ENCODE data around the gene DDX59.

Gene DDX59

GRCh38 chr1:200669314-200670241 is at the start of gene DDX59:
Gene DDX59 (minus strand): TSS chr1:200669907. CDS start chr1:200666740, 3,167 bp downstream.
- peak; percentile 94 for DNase-seq

GRCh38 chr1:200714504-200715187 is 44.9 kb upstream of the DDX59 start:
- no peak for DNase-seq

- no peak for DNase-seq
Observed at GRCh38 chr1:200710166-200710565, 40.5 kb upstream of the DDX59 start.

GRCh38 chr1:200708769-200709168 is 39.1 kb upstream of the DDX59 start:
- no peak for DNase-seq

GRCh38 chr1:200708161-200708560 is 38.5 kb upstream of the DDX59 start:
- DNase-seq, result no peak

GRCh38 chr1:200707116-200707515 is 37.4 kb upstream of the DDX59 start:
- DNase-seq, result no peak

GRCh38 chr1:200706111-200706814 is 36.6 kb upstream of the DDX59 start:
- DNase-seq, result no peak

GRCh38 chr1:200704986-200705500 is 35.3 kb upstream of the DDX59 start:
- no peak for DNase-seq

- no peak for DNase-seq
Observed at GRCh38 chr1:200699871-200700270, 30.2 kb upstream of the DDX59 start.

GRCh38 chr1:200694738-200695137 is 25.0 kb upstream of the DDX59 start:
- DNase-seq, result no peak

- no peak for DNase-seq
Observed at GRCh38 chr1:200693327-200693726, 23.6 kb upstream of the DDX59 start.

GRCh38 chr1:200692316-200692715 is 22.6 kb upstream of the DDX59 start:
- DNase-seq, result no peak

- DNase-seq, result no peak
Observed at GRCh38 chr1:200686620-200687019, 16.9 kb upstream of the DDX59 start.

- DNase-seq, result no peak
Observed at GRCh38 chr1:200684015-200684414, 14.3 kb upstream of the DDX59 start.

GRCh38 chr1:200683298-200683697 is 13.6 kb upstream of the DDX59 start:
- no peak for DNase-seq

- DNase-seq, result no peak
Observed at GRCh38 chr1:200681231-200681630, 11.5 kb upstream of the DDX59 start.

GRCh38 chr1:200676829-200677228 is 7.1 kb upstream of the DDX59 start:
- no peak for DNase-seq

- DNase-seq, result no peak
Observed at GRCh38 chr1:200675588-200675852, 5.8 kb upstream of the DDX59 start.

- DNase-seq, result no peak
Observed at GRCh38 chr1:200674838-200675587, 5.3 kb upstream of the DDX59 start.

GRCh38 chr1:200673952-200674823 is 4.5 kb upstream of the DDX59 start:
- DNase-seq, result no peak

GRCh38 chr1:200671235-200671786 is 1.6 kb upstream of the DDX59 start:
- DNase-seq, result no peak

Measured in NCI-H2171 (cell line).